SK-N-MC (cell line): ENCODE data around the gene ADTRP.

ENCODE experiments used
- DNase-seq: peaks from one replicate; pipeline ENCODE4 v3.0.0-alpha.2; 2011; ENCODE audit warnings: low read depth, low spot score
- H3K27ac ChIP-seq: fragments of 200-600 bp; sonication (generic); 2 replicates; pipeline ENCODE4 v1.5.1; 2016; ENCODE audit warnings: mixed run types
- H3K36me3 ChIP-seq: fragments of 200-600 bp; sonication (generic); 2 replicates; pipeline ENCODE4 v1.6.1; 2017; ENCODE audit warnings: antibody characterized with exemption, low read length, mixed read lengths; ENCODE audit not compliant: insufficient read depth
- H3K4me3 ChIP-seq: fragments of 200-600 bp; sonication (generic); 2 replicates; pipeline ENCODE4 v1.5.1; 2016
- H3K9ac ChIP-seq: fragments of 200-600 bp; sonication (generic); 2 replicates; pipeline ENCODE4 v1.8.0; 2017; ENCODE audit warnings: mixed run types, mixed read lengths; ENCODE audit not compliant: insufficient read length
- H3K9me3 ChIP-seq: fragments of 200-600 bp; sonication (generic); 2 replicates; pipeline ENCODE4 v1.6.1; 2017; ENCODE audit warnings: low read depth, mild to moderate bottlenecking, antibody characterized with exemption, low read length, moderate library complexity, mixed read lengths
- EZH2 ChIP-seq: fragments of 200-600 bp; sonication (generic); IDR thresholded peaks from one replicate; pipeline ENCODE4 v1.6.1; 2017; ENCODE audit warnings: antibody characterized with exemption
- FOXP2 ChIP-seq: optimal IDR thresholded peaks from 2 replicates; pipeline ENCODE3; 2011; ENCODE audit warnings: mild to moderate bottlenecking, moderate library complexity; ENCODE audit not compliant: insufficient read depth; ENCODE audit errors: extremely low read length, control extremely low read depth
- POLR2AphosphoS5 ChIP-seq: IDR thresholded peaks from 2 replicates; pipeline ENCODE4 v1.6.1; 2012; ENCODE audit warnings: mild to moderate bottlenecking, low read depth, low read length, borderline replicate concordance

Gene ADTRP

DNA sequence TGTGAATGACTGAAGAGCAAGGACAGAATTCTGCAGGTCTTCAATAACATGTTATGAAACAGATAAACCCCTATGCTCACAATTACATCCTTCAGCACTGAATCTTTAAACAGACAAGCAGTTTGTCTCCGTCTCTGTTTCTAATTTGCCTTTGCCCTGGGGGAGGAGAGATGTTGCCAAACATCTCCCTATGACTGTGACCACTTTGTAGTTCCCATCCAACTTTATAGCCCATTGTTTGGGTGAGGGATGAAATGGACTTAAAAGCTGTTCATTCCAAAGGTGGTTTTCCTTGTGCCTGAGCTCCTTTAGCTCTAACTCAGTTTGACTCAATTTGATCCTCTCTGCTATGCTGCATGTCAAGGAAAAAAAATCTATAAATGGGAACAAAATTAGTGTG is 19.5 kb upstream of the ADTRP start:
- TF ChIP-seq FOXP2 (no peak), POLR2AphosphoS5 (no peak), EZH2 (no peak)
- no peaks in the 10 kb centered on the region for H3K36me3 ChIP-seq
- no peak overlapping the region for H3K4me3 ChIP-seq
- H3K27ac ChIP-seq: no peak overlapping the region
- DNase-seq: no peak
- no peak overlapping the region for H3K9ac ChIP-seq
- H3K9me3 ChIP-seq: no peaks in the 10 kb centered on the region

DNA sequence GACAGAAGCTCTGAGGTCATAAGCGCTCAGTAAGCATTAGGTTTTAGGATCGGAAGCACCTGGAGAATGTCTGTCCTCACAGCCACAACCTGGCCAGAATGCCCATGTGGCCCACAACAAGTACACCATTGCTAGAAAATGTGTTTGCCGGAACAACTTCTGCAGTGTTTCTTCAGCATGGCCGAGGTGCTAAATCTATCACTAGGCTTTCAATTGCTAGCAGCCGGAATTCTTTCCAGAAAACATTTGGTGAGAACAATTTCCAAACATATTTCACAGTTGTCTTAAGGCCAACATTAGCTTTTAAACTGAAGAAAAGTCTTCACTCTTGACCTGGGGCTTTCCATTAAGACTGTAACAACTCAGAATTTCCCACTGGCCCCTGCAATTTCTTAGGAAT is 18.2 kb upstream of the ADTRP start:
- Histone ChIP-seq H3K9ac (no peak overlapping the region), H3K4me3 (no peak overlapping the region), H3K27ac (no peak overlapping the region), H3K36me3 (no peaks in the 10 kb centered on the region), H3K9me3 (no peaks in the 10 kb centered on the region)
- DNase-seq: no peak
- TF ChIP-seq POLR2AphosphoS5 (no peak), EZH2 (no peak), FOXP2 (no peak)

DNA sequence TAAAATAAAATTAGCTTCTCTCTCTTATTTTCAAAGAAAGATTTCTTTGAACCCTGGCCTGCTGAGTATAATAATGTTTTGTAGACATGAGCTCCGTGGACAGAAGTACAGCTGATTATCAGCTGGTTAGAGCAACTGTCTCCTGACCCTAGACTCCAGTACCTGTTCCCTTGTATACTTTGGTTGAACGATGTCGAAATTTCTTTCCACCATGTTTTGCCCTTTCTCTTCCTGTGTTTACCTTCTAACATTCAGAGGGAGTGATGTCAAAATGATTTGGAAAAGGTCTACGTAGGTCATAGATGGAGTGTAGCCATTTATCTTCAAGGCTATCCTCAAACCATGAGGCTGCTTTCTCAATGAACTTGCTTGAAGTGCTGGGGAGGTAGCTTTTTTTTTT is 16.8 kb upstream of the ADTRP start:
- H3K27ac ChIP-seq: no peak overlapping the region
- H3K9me3 ChIP-seq: no peaks in the 10 kb centered on the region

DNA sequence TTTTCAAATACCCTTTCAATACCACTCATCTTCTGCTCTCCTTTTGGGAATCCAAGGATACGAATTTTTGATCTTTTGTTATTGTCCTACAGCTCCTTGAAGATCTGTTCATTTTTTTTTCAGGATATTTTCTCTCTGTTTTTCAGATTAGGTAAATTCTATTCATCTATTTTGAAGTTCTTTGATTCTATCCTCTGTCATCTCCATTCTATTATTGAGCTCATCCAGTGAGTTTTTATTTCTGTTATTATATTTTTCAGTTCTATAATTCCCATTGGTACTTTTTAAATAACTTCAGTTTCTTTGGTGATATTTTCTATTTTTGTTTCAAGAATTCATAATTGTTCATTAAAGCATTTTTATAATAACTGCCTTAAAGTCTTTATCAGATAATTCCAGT is 14.7 kb upstream of the ADTRP start:
- DNase-seq: no peak
- Histone ChIP-seq H3K27ac (no peak overlapping the region), H3K9me3 (no peaks in the 10 kb centered on the region), H3K4me3 (no peak overlapping the region), H3K36me3 (no peaks in the 10 kb centered on the region), H3K9ac (no peak overlapping the region)
- TF ChIP-seq EZH2: no peak
- TF ChIP-seq POLR2AphosphoS5: no peak
- TF ChIP-seq FOXP2: no peak

More for the DNA sequence above, 16.8 kb upstream of the ADTRP start:
- Histone ChIP-seq H3K4me3 (no peak overlapping the region), H3K36me3 (no peaks in the 10 kb centered on the region), H3K9ac (no peak overlapping the region)
- DNase-seq: no peak
- TF ChIP-seq FOXP2 (no peak), EZH2 (no peak), POLR2AphosphoS5 (no peak)

DNA sequence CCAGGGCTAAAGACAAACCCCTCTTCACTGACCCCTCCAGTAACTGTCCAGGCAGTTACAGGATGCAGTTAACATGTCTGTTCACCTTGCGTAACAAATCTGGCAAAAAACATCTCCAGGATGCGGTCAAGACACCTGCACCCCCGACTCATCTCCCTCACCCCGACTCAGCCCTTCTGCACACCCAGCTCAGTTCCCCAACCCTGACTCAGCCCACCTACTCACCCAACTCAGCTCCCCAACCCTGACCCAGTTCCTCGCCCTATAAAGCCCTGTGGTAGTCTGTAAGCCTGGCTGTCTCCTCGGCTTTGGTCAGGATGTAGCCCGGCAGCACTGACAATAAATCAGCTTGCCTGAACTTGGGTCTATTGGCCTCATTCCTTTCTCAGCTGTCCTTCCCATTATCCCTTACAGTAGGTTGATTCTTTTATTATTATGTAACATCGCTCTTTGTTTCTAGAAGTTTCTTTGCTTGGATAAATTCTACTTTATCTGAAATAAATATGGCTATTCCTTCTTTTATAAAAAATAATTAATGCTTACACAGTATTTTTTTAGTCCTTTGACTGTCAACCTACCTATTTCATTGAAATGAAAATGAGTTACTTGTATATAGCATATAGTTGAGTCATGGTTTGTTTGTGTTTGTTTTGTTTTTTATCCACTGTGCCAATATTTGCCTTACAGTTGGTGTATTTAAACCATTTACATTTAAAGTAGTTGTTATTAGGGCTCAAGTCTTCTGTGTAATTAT is 12.9 kb upstream of the ADTRP start:
- H3K4me3 ChIP-seq: no peak overlapping the region
- H3K9me3 ChIP-seq: no peaks in the 10 kb centered on the region
- H3K36me3 ChIP-seq: no peaks in the 10 kb centered on the region
- TF ChIP-seq POLR2AphosphoS5 (no peak), FOXP2 (no peak), EZH2 (no peak)
- DNase-seq: no peak
- no peak overlapping the region for H3K27ac ChIP-seq
- no peak overlapping the region for H3K9ac ChIP-seq

DNA sequence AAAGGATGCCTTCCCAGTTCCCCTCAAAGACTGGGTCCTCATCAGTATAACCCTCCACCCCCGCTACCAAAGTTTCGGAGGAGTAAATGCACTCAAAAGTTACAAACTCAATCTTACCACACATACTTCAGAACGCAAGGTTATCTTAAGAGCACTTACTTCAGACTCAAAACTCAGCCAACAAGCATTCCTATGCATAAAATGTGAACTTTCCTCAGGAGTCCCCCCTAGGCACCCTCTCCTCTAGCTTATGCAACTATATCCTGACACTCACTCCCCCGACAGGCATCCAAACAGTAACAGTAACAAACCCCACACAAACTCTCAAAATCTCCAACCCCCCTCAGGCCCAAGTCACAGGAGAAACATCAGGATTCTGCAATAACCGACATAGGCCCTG is 11.1 kb upstream of the ADTRP start:
- H3K36me3 ChIP-seq: no peaks in the 10 kb centered on the region
- H3K4me3 ChIP-seq: no peak overlapping the region
- H3K27ac ChIP-seq: no peak overlapping the region
- no peak for TF ChIP-seq POLR2AphosphoS5
- no peak for TF ChIP-seq EZH2
- TF ChIP-seq FOXP2: no peak
- H3K9me3 ChIP-seq: no peaks in the 10 kb centered on the region
- no peak overlapping the region for H3K9ac ChIP-seq
- no peak for DNase-seq

DNA sequence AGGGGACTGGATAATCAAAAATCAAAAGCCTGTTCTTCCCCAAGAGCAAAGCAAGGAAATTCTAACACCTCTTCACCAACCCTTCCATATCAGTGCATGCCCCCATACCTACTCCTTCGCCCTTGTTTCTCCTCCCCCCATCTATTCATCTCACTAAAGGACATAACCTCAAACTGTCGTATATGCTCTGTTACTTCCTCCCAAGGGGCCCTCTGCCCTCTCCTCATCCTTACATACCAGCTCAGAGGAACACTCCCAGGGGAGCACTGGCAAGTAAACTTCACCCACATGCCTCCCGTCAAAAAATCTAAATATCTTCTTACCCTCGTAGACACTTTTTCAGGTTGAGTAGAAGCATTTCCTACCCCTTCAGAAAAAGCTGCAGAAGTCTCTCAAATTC is 9.4 kb upstream of the ADTRP start:
- TF ChIP-seq POLR2AphosphoS5 (no peak), FOXP2 (no peak), EZH2 (no peak)
- DNase-seq: no peak
- no peak overlapping the region for H3K4me3 ChIP-seq
- H3K9me3 ChIP-seq: no peaks in the 10 kb centered on the region
- H3K36me3 ChIP-seq: no peaks in the 10 kb centered on the region
- H3K9ac ChIP-seq: no peak overlapping the region
- H3K27ac ChIP-seq: no peak overlapping the region

DNA sequence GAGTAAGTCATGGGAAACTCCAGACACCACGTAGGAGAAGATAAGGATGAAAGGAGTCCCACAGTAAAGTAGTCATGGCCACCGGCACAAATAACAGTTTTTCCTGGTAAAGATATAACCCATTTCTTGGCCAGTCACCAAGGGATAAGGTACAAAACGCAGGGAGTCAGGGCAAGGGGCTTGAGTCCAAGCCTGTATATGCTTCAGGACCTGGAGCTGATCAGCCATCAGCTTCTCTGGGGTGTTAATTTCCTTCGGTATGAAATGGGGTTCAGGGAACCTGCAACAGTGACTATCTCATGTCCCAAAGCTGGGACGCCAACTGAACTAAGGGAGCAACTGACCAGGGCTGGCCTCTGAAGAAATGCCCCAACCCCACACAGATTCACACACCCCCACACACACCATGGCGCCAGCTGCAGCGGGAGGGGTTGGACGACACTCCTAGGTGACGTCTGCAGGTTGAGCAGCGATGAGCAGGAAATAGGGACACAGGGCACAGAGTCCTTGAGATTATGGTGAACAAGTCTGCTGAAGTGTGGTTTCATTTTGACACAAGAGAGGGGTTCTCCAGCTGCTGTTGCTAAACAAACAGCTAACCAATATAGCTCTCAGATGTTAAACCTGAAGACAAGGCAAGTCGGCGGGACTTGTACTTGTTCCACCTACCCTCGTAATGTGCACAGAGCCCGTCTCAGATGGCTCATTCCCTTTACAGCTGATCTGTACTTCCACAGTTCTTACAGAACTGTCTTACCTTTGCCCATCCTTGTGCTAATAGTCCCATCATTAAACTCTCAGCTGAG is 7.4 kb upstream of the ADTRP start:
- H3K9ac ChIP-seq: no peak overlapping the region
- H3K36me3 ChIP-seq: no peaks in the 10 kb centered on the region
- H3K9me3 ChIP-seq: no peaks in the 10 kb centered on the region
- no peak for DNase-seq
- H3K4me3 ChIP-seq: no peak overlapping the region
- TF ChIP-seq FOXP2: no peak
- no peak for TF ChIP-seq POLR2AphosphoS5
- TF ChIP-seq EZH2: no peak
- no peak overlapping the region for H3K27ac ChIP-seq
